Measurements from ENCODE around the gene ZIM2.

DNA sequence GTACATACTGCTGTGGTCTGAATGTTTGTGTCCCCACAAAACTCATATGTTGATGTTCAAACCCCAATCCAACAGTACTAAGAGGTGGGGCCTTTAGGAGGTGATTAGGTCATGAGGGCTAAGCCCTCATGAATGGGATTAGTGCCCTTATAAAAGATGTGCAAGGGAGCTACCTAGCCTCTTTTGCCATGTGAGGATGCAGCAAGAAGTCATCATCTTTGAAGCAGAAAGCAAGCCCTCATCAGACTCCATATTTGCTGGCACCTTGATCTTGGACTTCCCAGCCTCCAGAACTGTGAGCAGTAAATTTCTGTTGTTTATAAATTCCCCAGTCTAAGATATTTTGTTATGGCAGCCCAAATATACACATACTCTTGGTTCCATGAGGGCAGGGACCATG lies 33.9 kb downstream of the ZIM2 start:
- TF ChIP-seq ZFX (IDR thresholded peaks at IDR 0.05; ENCODE audit: borderline replicate concordance) (no peak), CTCF (IDR thresholded peaks at IDR 0.05) (no peak)

Measured in 22Rv1 (cell line).